HCT116 (cell line): ENCODE data around the gene PAEP.

Experiments
- ELF1 ChIP-seq: IDR thresholded peaks from 2 replicates; pipeline ENCODE4 v1.6.1; 2012; ENCODE audit warnings: low read depth, borderline replicate concordance
- FOSL1 ChIP-seq: IDR thresholded peaks from 2 replicates; pipeline ENCODE4 v1.6.1; 2012; ENCODE audit warnings: low read depth
- POLR2A ChIP-seq: IDR thresholded peaks from 2 replicates; pipeline ENCODE4 v1.7.0; 2011; ENCODE audit warnings: borderline replicate concordance; ENCODE audit not compliant: insufficient read depth, insufficient read length; ENCODE audit errors: extremely low read depth
- POLR2AphosphoS5 ChIP-seq: IDR thresholded peaks from 2 replicates; pipeline ENCODE4 v1.6.1; 2011; ENCODE audit warnings: mild to moderate bottlenecking, low read depth, low read length, moderate library complexity
- RAD21 ChIP-seq: IDR thresholded peaks from 2 replicates; pipeline ENCODE4 v1.6.1; 2012; ENCODE audit warnings: low read depth, mild to moderate bottlenecking
- SIN3A ChIP-seq: IDR thresholded peaks from 2 replicates; pipeline ENCODE4 v1.6.1; 2012; ENCODE audit warnings: low read depth
- TF ChIP-seq, protein P1 (sequence below): IDR thresholded peaks from 2 replicates; pipeline ENCODE4 v1.6.1; 2012
- TF ChIP-seq, protein P2 (sequence below), 3 experiments: fragments of 200-600 bp in 1 of 3; sonication (generic) in 1 of 3; IDR thresholded peaks in 2 of 3; conservative IDR thresholded peaks in 1 of 3; 2 replicates each; pipeline ENCODE4 v1.5.1; 2012 to 2017; ENCODE audit warnings: low read depth in 2 of 3, low read length in 2 of 3, antibody characterized with exemption in 1 of 3, borderline replicate concordance in 1 of 3, control low read depth in 1 of 3, mild to moderate bottlenecking in 1 of 3, mixed read lengths in 1 of 3, mixed run types in 1 of 3, moderate library complexity in 1 of 3; ENCODE audit not compliant: insufficient read depth in 1 of 3

DNA sequence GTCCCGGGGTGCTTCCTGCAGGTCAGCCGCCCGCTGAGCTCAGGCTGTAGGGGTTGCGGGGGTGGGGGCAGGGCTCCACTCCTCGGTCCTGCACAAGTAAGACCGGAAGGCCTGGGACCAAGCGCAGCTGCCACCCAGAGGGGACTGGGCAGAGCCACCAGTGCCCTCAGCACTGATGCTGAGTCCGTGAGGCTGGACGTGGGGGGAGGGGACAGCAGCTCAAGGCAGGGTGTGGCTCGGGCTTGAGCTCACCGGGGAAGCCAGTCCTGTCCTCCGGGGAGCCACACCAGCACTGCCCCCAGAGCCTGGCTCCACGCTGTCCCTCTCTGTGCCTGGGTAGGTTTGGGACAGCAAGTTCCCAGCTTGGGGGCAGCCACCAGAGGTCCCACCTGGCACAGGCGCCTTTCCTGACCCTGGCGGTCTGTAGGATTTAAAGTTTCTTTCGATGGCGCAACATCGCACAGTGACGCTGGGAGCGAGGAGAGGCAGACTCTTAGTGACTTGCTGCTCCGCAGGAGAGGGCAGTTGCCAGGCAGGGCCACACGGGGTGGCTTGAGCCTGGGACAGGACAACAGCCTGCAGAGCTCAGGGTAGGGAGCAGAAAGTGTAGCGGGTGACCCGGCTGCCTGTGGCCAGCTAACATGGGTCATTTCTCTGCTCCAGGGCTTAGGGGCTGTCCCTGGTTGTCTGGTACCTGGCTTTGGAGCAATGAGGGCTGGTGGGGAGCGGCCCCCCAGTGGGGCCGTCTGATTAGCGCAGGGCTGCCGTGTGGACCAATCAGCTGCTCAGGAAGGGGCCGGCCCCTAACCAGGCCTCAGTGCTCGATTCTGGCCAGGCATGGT is 34.6 kb upstream of the PAEP start:
- no peak for TF ChIP-seq FOSL1
- TF ChIP-seq, protein P1, sequence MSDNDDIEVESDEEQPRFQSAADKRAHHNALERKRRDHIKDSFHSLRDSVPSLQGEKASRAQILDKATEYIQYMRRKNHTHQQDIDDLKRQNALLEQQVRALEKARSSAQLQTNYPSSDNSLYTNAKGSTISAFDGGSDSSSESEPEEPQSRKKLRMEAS: no peak
- TF ChIP-seq POLR2AphosphoS5: no peak
- TF ChIP-seq SIN3A: no peak
- TF ChIP-seq, protein P2, sequence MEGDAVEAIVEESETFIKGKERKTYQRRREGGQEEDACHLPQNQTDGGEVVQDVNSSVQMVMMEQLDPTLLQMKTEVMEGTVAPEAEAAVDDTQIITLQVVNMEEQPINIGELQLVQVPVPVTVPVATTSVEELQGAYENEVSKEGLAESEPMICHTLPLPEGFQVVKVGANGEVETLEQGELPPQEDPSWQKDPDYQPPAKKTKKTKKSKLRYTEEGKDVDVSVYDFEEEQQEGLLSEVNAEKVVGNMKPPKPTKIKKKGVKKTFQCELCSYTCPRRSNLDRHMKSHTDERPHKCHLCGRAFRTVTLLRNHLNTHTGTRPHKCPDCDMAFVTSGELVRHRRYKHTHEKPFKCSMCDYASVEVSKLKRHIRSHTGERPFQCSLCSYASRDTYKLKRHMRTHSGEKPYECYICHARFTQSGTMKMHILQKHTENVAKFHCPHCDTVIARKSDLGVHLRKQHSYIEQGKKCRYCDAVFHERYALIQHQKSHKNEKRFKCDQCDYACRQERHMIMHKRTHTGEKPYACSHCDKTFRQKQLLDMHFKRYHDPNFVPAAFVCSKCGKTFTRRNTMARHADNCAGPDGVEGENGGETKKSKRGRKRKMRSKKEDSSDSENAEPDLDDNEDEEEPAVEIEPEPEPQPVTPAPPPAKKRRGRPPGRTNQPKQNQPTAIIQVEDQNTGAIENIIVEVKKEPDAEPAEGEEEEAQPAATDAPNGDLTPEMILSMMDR (IDR thresholded peaks at IDR 0.05 in 2 of 3, conservative IDR thresholded peaks at IDR 0.05 in 1 of 3; ENCODE audit: borderline replicate concordance in 1 of 3, insufficient read depth in 1 of 3, low read depth in 2 of 3, low read length in 2 of 3): no peak
- TF ChIP-seq POLR2A: no peak
- TF ChIP-seq ELF1: no peak
- TF ChIP-seq RAD21: no peak
